NCI-H2107 treated with DMSO at 0.1 percent for 48 hours (cell line): ENCODE measurements around the gene TUBD1.

Experiments used
- DNase-seq: peaks from one replicate; lab custom pipeline; 2025; ENCODE audit not compliant: unreplicated experiment; lab: John Stamatoyannopoulos, UW

TUBD1 gene

DNA sequence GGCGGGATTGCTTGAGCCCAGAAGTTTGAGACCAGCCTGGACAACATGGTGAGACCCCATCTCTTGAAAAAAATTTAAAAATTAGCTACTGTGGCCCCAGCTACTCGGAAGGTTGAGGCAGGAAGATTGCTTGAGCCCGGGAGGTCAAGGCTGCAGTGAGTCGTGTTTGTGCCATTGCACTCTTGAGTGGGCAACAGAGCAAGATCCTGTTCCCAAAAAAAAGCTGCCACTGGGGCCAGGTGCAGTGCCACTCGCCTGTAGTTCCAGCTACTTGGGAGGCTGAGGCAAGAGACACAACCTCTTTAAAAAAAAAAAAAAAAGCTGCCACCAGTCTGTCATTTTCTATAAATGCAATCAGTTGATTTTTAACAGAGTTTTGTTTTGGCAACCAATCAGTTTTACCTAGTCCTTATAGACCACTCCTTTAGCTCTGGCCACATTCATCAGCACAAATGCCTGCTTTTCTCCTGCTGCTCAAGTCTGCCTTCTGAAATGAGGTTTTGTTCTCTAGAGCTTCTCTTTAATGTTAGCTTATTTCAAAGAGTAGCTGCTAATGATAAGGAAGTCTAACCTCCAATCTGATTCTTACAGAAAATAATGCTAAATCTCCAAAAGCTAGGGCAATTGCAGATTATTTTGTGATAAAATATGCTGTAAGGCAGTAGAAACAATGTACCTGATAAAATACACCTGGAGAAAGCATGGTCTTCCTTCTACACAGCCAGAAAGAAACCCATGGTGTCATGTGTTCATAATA is 64.8 kb downstream of the TUBD1 start:
- peak; percentile 46 for DNase-seq

DNA sequence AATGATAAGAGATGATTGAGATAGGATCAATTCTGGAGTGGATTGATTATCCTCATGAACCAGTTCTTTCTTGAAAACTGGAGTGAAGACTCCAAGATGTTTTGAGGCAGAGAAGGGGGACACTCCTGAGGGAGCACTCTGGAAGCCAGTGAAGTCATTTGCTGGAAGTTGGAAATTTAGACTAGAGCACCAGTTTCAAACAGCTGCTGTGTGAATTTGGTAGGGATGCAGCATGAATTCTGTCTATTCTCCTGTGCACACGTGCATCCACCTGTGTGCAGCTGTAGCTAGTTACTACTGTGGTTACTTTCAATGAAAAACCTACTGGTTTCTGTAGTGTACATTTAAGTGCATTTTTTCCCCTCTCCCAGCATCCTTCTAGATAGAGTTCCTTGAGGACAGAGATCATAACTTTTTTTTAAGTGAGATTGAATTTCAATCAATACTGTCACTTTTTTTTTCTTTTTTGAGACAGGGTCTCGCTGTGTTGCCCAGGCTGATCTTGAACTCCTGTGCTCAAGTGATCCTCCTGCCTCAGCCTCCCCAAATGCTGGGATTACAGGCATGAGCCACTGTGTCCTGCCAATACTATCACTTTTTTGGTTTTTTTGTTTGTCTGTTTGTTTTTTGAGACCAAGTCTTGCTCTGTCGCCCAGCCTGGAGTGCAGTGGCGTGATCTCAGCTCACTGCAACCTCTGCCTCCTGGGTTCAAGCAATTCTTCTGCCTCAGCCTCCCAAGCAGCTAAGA is 65.9 kb downstream of the TUBD1 start:
- DNase-seq, result no peak

DNA sequence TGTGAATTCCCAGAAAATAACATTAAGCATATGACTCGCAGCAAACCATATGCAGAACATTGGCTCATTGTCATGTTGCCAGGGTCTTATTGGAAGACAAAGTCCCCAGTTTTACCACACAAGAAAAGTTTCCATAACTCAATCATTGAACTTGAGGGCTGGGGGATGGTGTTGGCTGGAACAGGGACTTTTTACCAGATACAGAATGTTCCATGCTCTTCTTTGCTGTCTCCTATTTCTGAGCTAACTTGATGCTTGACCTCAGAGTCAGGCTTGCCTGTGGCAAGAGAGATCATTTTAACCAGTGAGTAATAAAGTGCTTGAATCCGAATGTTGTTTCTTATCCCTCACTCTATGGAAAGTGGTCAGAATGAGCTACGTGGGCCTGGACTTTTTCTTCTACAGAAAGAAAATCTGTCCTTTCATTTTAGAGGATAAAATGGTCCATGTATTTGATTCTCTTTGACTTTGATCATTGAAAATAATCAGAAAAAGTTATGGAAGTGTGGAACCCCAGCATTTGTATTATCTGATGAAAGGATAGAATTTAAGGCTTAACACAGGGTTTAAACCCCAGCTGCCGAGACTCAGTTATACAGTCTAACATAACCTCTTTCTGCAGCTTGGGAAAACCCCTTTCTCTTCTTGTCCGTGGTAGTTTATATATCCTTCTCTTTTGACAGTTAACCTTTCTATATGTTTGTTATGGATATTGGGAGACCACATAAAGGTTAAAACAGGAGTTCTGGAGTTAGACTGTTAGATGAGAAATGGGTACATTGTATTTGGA is 67.0 kb downstream of the TUBD1 start:
- no peak for DNase-seq

DNA sequence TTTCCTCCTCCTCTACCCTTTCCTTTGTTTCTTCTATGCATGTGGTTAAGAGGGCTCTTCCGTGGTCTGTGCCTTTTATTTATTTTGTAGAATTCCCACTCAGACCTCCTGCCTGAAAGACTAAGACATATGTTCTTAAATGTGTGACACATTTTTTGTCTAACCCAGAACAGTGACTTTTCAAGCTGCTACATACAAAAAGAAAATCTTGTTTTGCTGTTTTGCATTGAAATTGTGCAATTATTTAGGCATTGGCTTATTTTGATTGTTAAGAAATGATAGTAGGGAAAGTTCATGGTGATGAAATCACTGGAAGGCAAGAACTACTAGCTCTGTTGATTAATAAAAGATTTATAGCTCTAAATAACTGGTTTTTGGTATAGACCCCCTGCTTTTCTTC is 76.8 kb downstream of the TUBD1 start:
- no peak for DNase-seq

DNA sequence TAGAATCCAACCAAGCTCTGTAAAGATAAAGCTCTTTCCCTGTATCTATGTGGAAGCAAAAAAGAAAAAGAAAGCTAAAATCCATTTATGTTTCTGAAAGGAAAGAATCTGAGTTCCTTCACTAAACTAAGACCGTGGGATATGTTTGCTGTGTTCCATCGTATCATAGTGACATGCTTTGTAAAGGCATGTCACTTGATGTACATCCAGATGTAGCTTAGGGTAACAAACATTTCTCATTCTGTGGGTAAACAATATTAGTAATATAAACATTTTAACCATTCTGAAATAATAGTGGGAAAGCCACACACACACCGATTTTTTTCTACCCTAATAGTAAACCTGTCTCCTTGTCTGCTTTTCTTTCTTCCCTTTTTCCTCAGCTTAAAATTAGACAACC is 78.1 kb downstream of the TUBD1 start:
- DNase-seq, result no peak

DNA sequence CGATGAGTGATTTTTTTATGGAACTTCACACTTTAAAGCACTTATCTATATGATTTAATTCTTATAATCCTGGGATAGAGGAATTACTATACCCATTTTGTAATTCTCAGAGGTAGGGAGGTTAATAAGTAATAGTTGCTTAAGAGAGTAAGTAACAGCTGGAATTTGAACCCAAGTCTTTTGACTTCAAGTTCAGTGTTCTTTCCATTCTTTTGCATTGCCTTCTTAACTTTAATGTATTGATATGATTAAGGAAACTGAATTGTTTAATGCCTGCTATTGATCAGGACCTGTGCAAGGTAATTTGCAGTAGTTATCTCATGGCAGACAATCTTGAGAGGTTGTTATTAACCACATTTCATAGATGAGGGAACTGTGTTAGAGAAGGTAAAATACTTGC is 78.5 kb downstream of the TUBD1 start:
- DNase-seq, result no peak

DNA sequence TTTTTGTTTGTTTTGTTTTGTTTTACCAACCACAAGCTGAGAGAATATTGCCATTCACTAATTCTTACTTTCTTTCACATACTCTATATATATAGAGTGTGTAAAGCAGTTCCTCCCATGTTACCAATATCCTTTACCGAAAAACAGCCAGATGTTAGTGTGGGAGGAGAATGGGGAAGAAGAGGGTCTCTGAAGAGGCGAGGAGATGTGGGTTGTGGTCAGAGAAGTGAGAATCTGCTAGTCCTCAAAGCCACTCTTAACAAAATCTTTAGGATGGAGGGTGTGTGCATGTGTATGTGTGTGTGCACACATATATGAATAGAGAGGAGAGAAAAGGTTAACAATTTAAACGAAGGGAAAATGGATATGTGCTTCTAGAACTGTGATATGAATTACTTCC is 80.6 kb downstream of the TUBD1 start:
- DNase-seq, result no peak

DNA sequence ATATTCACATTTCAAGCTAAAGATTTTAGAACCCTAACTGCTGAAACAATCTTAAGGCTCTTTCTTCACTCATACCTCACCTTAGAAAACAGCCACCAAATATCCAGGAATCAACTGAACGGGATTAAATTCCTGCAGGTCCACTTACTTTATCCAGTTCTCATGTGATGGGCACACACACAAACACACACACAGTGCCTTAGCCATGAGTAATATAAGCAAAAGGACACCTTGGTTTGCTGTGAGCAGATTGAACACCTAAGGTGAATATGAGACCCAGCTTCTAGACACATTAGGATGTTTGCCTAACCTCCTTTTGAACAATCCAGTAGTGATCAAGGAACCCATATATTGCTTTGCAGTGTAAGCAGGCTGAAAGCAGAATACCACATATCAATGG is 81.5 kb downstream of the TUBD1 start:
- DNase-seq, result no peak

DNA sequence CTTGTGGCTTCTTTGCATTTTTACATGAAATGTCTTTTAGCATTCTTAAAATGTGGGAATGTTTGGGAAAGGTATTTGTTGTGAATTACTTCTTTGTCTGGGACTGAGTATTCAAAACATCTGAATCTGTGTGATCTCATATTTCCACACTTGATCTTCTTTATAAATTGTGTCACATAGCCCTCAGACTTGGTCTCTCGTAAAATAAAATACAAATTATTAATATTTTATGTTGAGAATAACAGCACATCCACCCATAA is 81.9 kb downstream of the TUBD1 start:
- no peak for DNase-seq
